GM12873 (cell line): ENCODE data around the gene FHIT.

Experiments used
- CTCF ChIP-seq: IDR thresholded peaks from 2 replicates; pipeline ENCODE4 v1.5.1; 2012; ENCODE audit warnings: low read depth, mild to moderate bottlenecking, moderate library complexity, low read length, control low read depth; ENCODE audit not compliant: insufficient read depth; ENCODE audit errors: missing control alignments

Gene FHIT

DNA sequence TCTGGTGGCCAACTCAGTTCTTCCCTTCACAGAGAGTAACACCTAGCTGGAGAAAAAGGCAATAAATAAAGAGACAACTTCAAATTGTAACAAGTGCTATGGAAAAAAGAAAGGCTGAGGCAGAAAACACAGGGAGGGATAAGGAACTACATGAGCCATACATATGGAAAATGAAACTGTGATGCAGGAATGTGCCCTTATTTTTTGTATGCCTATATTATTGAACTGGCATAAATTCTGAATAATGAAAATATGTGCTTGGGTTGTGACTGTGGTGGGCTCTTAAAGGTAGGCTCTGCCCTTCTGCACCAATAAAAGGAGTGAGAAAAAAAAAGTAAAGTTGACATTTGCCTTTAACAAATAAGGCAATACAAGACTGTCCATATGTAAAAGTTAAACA lies 19.6 kb downstream of the FHIT start:
- no peak for TF ChIP-seq CTCF

DNA sequence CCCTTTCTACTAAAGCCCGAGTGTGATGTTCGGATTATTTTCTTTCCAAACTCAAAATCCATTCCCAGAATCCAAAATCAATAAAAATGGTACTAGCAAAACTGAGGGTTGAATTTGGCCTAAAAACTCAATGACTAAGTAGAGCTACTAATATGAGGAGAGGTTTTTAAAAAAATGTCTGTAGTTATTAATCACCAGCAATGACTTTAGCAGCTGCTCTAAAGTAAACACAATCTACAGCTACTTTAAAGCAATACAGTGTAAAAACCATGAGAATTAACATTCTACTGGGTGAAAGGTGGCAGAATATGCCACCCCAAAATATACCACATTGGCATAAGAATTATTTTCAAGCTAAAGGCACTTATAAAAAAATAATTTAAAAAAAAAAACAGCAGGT lies 23.5 kb downstream of the FHIT start:
- TF ChIP-seq CTCF: no peak

GRCh38 chr3:61226166-61226686 lies 25.0 kb downstream of the FHIT start:
- no peak for TF ChIP-seq CTCF

GRCh38 chr3:61224823-61225222 lies 26.4 kb downstream of the FHIT start:
- TF ChIP-seq CTCF: no peak

- TF ChIP-seq CTCF: no peak
Observed at GRCh38 chr3:61223451-61223850, 27.8 kb downstream of the FHIT start.

- no peak for TF ChIP-seq CTCF
Observed at GRCh38 chr3:61222467-61222866, 28.8 kb downstream of the FHIT start.

DNA sequence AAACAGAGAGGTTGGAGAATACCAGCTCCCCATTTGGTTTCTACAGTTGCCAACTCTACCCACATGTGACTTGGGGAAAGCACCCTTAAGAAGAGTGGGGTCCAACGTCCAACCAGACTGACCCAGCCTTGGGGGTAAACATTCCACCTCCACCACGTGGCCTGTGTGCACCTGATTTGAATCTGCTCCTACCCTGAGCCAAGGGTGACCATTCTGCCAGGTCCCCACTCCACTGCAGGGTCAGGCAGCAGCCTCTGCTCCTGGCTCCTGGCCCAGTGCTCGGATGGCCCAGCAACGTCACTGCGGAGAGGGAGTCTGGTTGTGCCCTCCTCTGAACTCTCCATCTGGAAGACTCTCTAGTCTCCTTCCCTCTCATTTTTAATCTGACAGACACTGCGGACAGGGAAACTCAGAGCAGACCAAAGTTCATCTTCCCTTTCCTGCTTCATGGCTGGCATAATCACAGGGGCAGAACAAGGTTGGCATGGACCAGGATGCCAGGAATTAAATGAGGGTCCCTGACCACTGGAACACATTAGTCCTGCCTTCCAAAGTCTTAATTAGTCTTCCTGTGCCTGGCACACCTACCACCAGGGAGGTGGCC lies 29.4 kb downstream of the FHIT start:
- no peak for TF ChIP-seq CTCF

- no peak for TF ChIP-seq CTCF
Observed at GRCh38 chr3:61218504-61218903, 32.7 kb downstream of the FHIT start.
